Cardiac fibroblast (primary cell): ENCODE data around the gene PPIP5K1.
A peak's percentile ranks its signal among the peaks of the same experiment; 100 is the strongest.
"Not testable (repeated sequence)": the region's sequence is repeated elsewhere in the genome, so short reads cannot be mapped to it uniquely, and the experiment has no call there.

Source experiments
- DNase-seq, 2 donors: peaks; one replicate each; pipeline versions ENCODE4 v3.0.0 to v3.0.0-alpha.2; 2010; ENCODE audit warnings: low read depth in 2 of 2
- H3K4me3 ChIP-seq, 2 donors: replicated peaks in 1 of 2; 1 replicate in 1 of 2; 2 replicates in 1 of 2; pipeline ENCODE4 v1.5.1; 2011; ENCODE audit warnings: low read depth in 2 of 2, low read length in 2 of 2, mild to moderate bottlenecking in 2 of 2, moderate library complexity in 1 of 2
- TF ChIP-seq, protein P1 (sequence below): IDR thresholded peaks from one replicate; pipeline ENCODE4 v1.5.1; 2011; ENCODE audit warnings: low read depth, mild to moderate bottlenecking, low read length, inconsistent platforms

The PPIP5K1 gene

GRCh38 chr15:43541785-43542184, 48.2 kb downstream of the PPIP5K1 start:
- no peak overlapping the region for H3K4me3 ChIP-seq
- TF ChIP-seq, protein P1, sequence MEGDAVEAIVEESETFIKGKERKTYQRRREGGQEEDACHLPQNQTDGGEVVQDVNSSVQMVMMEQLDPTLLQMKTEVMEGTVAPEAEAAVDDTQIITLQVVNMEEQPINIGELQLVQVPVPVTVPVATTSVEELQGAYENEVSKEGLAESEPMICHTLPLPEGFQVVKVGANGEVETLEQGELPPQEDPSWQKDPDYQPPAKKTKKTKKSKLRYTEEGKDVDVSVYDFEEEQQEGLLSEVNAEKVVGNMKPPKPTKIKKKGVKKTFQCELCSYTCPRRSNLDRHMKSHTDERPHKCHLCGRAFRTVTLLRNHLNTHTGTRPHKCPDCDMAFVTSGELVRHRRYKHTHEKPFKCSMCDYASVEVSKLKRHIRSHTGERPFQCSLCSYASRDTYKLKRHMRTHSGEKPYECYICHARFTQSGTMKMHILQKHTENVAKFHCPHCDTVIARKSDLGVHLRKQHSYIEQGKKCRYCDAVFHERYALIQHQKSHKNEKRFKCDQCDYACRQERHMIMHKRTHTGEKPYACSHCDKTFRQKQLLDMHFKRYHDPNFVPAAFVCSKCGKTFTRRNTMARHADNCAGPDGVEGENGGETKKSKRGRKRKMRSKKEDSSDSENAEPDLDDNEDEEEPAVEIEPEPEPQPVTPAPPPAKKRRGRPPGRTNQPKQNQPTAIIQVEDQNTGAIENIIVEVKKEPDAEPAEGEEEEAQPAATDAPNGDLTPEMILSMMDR, result no peak
- DNase-seq, result peak; percentile 35 to 50

- TF ChIP-seq, protein P1, result no peak
- H3K4me3 ChIP-seq, result no peak overlapping the region
- DNase-seq, result no peak
These were observed 51.9 kb downstream of the PPIP5K1 start for GRCh38 chr15:43538091-43538490.

DNA sequence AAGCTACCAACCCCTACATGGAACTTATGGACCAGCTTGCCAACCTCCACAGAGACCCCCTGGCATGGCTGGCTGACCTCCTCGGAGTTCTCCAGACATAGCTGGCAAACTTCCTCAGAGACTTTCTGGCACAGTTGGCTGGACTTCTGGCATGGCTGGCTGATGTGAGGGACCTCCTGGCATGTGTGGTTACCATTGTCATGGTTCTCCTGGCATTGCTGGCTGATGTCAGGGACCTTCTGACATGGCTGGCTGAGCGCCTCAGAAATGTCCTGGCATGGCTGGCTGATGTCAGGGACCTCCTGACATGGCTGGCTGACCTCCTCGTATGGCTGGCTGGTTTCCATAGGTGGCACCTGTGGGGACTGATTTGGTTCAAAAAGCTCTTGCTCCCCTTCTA, 55.1 kb downstream of the PPIP5K1 start:
- DNase-seq, result no peak
- H3K4me3 ChIP-seq, result no peak overlapping the region
- TF ChIP-seq, protein P1, result no peak

DNA sequence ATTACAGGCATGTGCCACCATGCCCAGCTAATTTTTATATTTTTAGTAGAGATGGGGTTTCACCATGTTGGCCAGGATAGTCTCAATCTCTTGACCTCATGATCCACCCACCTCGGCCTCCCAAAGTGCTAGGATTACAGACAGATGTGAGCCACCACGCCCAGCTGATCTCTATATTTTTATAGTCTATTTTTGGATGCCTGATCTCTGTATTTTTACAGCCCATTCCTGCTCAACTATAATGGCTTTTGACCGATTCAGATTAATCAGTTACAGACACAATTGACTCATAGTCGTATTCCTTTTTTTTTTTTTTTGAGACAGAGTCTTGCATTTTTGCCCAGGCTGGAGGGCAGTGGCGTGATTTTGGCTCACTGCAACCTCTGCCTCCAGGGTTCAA, 57.2 kb downstream of the PPIP5K1 start:
- H3K4me3 ChIP-seq, DNase-seq: not testable (repeated sequence)

DNA sequence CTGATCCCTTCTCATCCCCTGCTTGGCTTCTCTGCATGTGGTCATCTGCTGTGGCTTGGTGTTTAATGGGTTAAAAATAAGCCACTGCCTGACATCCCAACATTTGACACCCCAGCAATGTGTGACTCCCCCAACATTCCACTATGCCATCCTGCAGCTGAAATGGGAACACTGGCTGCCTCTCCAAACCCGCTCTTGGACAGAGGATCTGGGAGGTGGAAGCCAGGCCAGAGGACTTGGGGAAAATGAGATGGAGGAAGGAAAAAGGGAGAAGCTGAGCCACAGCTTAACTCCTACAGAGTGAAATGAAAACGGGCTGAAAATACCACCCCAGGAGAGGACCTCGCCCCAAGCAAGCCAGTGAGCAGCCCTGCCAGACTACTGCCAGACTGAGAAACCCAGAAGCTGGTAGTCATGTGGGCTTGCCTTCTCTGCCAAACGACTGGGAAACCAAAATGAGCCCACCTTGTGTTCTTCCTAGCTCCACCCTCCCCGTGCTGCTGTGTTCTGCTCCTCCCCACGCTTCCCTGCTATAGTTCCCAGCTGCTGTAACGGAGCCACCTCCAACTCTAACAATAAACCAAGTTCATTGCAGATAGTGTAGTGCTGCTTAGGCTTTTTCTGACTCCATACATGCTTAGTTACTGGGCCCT, 58.9 kb downstream of the PPIP5K1 start:
- no peak overlapping the region for H3K4me3 ChIP-seq
- DNase-seq, result no peak
- TF ChIP-seq, protein P1, result no peak

GRCh38 chr15:43529587-43530345, 60.2 kb downstream of the PPIP5K1 start:
- DNase-seq, result no peak
- no peak overlapping the region for H3K4me3 ChIP-seq
- TF ChIP-seq, protein P1, result no peak

GRCh38 chr15:43529141-43529540, 60.9 kb downstream of the PPIP5K1 start:
- H3K4me3 ChIP-seq, result no peak overlapping the region
- TF ChIP-seq, protein P1, result no peak
- DNase-seq, result no peak
